HL-60 (cell line): ENCODE data around the gene KIAA1755.

Experiments used
- CTCF ChIP-seq: IDR thresholded peaks from one replicate; pipeline ENCODE4 v1.5.1; 2011; ENCODE audit warnings: low read length, control low read depth, inconsistent platforms; ENCODE audit not compliant: insufficient read depth
- POLR2AphosphoS5 ChIP-seq: IDR thresholded peaks from 2 replicates; pipeline ENCODE4 v1.6.1; 2012; ENCODE audit warnings: low read depth
- SPI1 ChIP-seq: IDR thresholded peaks from 2 replicates; pipeline ENCODE4 v1.6.1; 2012; ENCODE audit warnings: low read depth, mild to moderate bottlenecking, borderline replicate concordance

- no peak for TF ChIP-seq CTCF
- no peak for TF ChIP-seq POLR2AphosphoS5
- TF ChIP-seq SPI1 = no peak
Measured at GRCh38 chr20:38192323-38192885, 68.1 kb downstream of the KIAA1755 start.
